ENCODE results near the gene VASP. TPM values are rescaled to one million over a fixed set of nuclear protein-coding genes. Genes with fewer than 3 reads are reported as not detected.

VASP gene
- total RNA-seq, 4 donors from 2014 or later = 52.7 to 68.9 (median 56.5) TPM

DNA sequence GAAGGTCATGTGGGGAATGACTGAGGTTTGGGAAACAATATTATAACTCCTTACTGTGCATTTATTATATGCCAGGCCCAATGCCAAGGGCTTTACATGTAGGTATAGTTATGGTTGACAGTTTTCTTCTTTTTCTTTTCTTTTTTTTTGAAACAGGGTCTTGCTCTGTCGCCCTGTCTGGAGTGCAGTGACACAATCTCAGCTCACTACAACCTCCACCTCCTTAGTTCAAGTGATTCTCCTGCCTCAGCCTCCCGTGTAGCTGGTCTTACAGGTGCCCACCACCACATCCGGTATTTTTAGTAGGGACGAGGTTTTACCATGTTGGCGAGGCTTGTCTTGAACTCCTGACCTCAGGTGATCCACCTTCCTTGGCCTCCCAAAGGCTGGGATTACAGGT lies 24.2 kb upstream of the VASP start:
- intact Hi-C loops (cut with DNase I; ENCODE audit: low total_unique reads) = no loop called here
- TF ChIP-seq, protein P1, sequence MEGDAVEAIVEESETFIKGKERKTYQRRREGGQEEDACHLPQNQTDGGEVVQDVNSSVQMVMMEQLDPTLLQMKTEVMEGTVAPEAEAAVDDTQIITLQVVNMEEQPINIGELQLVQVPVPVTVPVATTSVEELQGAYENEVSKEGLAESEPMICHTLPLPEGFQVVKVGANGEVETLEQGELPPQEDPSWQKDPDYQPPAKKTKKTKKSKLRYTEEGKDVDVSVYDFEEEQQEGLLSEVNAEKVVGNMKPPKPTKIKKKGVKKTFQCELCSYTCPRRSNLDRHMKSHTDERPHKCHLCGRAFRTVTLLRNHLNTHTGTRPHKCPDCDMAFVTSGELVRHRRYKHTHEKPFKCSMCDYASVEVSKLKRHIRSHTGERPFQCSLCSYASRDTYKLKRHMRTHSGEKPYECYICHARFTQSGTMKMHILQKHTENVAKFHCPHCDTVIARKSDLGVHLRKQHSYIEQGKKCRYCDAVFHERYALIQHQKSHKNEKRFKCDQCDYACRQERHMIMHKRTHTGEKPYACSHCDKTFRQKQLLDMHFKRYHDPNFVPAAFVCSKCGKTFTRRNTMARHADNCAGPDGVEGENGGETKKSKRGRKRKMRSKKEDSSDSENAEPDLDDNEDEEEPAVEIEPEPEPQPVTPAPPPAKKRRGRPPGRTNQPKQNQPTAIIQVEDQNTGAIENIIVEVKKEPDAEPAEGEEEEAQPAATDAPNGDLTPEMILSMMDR (IDR thresholded peaks at IDR 0.05) = no peak
- 89 to 92% methylated on average over 5 of the region's 5 CpGs for WGBS, 2 donors

GRCh38 chr19:45484273-45484945 lies 22.9 kb upstream of the VASP start:
- 67 to 72% methylated on average over 13 of the region's 13 CpGs for WGBS, 2 donors
- intact Hi-C loops (cut with DNase I; ENCODE audit: low total_unique reads) = no loop called here
- DNase-seq (ENCODE audit: low spot score in 2 of 2) = no peak
- H3K4me3 ChIP-seq (ENCODE audit: low read depth, poor library complexity, severe bottlenecking) = no peak overlapping the region
- TF ChIP-seq, protein P1 (IDR thresholded peaks at IDR 0.05) = no peak
- no peak for TF ChIP-seq POLR2A (IDR thresholded peaks at IDR 0.05)

More for the DNA sequence above, 24.2 kb upstream of the VASP start:
- no peak overlapping the region for H3K4me3 ChIP-seq (ENCODE audit: low read depth, poor library complexity, severe bottlenecking)
- DNase-seq (ENCODE audit: low spot score in 2 of 2) = no peak

DNA sequence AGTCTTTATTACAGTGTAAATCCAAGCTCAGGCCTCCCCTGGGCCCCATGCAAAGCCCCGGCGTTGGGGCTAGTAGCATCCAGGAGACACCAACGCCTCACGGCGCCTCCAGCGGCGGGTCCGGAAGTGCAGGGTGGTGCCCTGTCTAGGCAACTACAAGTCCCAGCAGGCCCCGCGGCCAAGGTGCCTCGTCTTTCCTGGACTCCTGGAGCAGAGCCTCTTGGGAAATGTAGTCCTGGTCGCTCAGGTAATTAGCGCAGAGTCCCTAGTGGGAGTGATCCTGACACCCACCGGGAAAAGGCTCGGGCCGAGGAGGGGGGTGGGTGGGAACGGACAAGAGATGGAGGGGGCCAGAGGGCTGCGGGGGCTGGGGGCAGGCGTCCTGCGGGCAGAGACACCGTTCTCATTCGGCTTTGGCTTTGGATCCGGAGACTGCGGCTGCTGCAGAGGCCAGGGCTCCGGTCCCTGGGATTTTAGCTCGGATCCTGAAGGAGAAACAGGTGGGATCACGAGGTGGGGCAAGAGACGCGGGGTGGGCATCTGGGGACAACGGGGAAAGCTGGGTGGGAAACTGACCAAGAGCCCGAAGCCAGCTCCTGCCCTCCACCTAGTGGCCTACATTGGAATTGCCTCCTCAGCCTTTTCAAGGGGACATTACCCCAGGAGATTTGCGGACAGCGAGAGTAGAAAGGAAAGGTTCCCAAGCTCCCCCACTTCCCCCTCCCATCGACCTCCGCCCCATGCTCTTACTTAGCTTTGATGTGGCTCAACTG lies 21.8 kb upstream of the VASP start:
- H3K4me3 ChIP-seq (ENCODE audit: low read depth, poor library complexity, severe bottlenecking) = peak overlapping the region; percentile 52
- no peak for TF ChIP-seq POLR2A (IDR thresholded peaks at IDR 0.05)
- TF ChIP-seq, protein P1 (IDR thresholded peaks at IDR 0.05) = peak in 1 of 3 donors; percentile 71
- WGBS, 2 donors = 0 to 1% methylated on average over 28 to 35 of the region's 35 CpGs
- intact Hi-C loops (cut with DNase I; ENCODE audit: low total_unique reads) = no loop called here
- peak; percentile 99 to 100 for DNase-seq (ENCODE audit: low spot score in 2 of 2)

- TF ChIP-seq, protein P1 (IDR thresholded peaks at IDR 0.05) = no peak
- TF ChIP-seq POLR2A (IDR thresholded peaks at IDR 0.05) = no peak
- H3K4me3 ChIP-seq (ENCODE audit: low read depth, poor library complexity, severe bottlenecking) = no peak overlapping the region
- intact Hi-C loops (cut with DNase I; ENCODE audit: low total_unique reads) = no loop called here
- DNase-seq (ENCODE audit: low spot score in 2 of 2) = no peak
- 93% methylated on average over 15 of the region's 15 CpGs for WGBS, 2 donors
Measured at GRCh38 chr19:45488708-45489107, 18.6 kb upstream of the VASP start.

DNA sequence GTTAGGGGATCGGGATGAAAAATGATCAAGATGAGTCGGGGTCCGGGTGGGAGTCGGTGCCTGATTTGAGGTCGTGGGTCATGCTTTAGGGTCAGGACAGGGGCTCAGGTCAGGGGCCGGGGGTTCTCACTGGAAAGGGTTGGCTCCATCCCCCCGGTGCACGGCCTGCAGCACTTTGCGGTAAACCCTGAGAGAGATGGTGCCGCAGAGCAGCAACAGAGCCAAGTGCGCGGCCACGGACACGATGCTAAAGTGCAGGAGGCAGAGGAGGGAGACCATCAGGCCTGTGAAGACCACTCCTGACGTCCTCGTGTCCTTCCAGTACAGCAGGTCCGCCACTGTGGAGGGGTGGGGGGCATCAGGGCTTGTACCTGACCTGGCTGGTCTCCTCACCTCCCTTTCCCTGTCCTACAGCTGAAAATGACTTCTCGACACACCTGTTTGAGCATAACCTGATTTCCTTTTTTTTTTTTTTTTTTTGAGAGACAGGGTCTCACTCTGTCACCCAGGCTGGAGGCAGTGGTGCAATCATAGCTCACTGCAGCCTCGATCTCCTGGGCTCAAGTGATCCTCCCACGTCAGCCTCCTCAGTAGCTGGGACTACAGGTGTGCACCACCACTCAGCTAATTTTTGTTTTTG lies 17.9 kb upstream of the VASP start:
- H3K4me3 ChIP-seq (ENCODE audit: low read depth, poor library complexity, severe bottlenecking) = no peak overlapping the region
- 90 to 92% methylated on average over 16 to 20 of the region's 20 CpGs for WGBS, 2 donors
- TF ChIP-seq POLR2A (IDR thresholded peaks at IDR 0.05) = no peak
- TF ChIP-seq, protein P1 (IDR thresholded peaks at IDR 0.05) = no peak
- no peak for DNase-seq (ENCODE audit: low spot score in 2 of 2)
- intact Hi-C loops (cut with DNase I; ENCODE audit: low total_unique reads) = no loop called here

Measured in lower leg skin (tissue), 4 donors.